Measurements from ENCODE around the gene ADAMTS17. TPM values are rescaled to one million over a fixed set of nuclear protein-coding genes. Genes with fewer than 3 reads are reported as not detected.

Gene ADAMTS17
- polyA plus RNA-seq, 3 donors, result 0.11 to 2.6 (median 0.76) TPM

DNA sequence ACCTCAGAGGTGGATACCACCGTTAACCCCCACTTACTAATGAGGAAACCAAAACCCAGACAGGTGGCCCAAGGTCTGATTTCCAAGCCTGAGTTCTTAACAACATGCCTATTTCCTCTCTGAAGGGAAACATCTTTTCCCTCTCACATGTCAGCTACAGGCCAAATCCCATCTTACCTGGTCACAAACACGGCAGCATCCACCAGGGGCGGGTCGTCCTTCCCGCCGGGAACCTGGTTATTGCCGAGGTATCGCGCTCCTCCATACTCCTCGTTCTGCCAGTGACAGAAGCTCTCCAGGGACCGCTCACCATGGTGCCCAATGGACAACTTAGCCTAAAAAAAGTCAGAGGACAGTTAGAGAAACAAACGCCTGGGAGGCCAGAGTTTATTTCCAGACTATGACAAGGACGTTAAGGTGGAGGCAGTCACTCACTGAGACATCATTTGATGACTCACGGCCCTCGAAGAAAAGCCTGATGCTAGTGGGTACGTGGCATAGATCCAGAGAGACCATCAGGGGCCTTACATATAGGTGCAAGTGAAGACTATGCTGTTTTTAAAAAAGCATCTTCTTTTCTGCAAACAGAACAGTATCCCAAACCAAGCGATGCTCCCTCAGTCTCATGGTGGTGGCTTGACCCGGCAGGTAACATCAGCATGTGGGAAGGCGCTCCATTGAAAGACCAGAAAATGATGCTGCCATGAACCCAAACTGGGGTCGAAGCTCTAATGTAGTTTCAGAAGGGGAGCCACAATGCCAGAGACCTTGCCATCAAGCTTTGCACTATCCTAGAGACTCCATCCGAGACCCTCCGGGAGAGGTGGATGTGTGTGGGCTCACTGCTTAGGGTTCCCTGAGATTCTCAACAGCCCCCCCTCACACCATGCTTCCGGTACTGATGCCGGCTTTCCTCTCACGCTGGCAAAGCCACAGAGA is 80.2 kb downstream of the ADAMTS17 start:
- no peak overlapping the region for H3K27ac ChIP-seq (ENCODE audit: low read depth, low read length)
- WGBS, 3 donors, result 83 to 89% (median 89%) methylated on average over 25 of the region's 25 CpGs

DNA sequence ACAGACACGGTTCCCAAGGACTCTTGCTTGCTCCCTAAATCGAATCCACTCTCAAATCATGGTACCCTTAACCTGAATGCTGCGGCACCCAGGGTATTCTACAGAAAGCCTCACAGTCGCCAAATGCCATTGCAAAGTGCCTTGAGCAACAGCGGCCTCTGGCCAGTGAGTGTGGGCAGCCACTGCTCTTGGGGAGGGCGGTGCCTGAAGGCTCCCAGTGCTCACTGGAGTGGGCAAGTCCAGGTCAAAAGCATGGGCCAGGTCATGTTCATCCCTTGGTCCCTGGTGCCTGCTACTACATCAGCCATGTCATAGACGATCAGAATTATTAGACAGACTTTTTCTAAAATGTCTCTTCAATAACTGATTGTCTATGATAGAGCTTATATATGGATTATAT is 82.5 kb downstream of the ADAMTS17 start:
- 81 to 93% (median 85%) methylated on average over 7 of the region's 7 CpGs for WGBS, 3 donors
- H3K27ac ChIP-seq (ENCODE audit: low read depth, low read length), result no peak overlapping the region

DNA sequence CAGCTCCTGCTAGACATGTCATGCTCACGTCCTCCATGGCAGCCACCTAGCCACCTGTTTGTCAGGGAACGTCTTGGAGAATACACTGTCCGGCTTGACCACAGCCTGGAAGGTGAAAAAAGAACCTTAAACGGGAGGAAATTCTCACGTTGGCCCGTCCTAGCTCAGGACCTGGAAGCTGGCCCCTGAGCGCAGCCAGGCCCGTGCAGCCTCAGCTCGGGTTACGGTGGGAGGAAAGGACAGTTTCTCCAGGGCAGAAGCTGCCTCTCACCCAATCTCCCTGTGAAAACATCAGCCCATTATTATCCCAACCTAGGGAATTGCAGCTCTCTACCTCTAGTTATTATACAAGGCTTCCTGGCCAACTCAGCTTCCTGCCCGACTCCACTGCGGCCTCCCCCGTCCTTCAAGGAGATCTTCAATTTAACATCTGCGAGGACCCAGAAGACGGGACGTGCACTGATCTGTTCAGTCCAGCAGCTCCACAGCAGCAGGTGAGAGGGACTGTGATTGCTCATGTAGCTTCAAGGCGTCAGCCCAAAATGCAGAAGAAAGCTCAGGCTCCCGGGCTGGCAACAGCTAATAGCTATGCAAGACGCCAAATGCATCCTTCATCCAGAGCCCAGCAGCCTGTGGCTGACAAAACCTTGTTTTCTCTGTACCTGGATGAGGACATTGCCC is 84.7 kb downstream of the ADAMTS17 start:
- WGBS, 3 donors, result 85 to 90% (median 86%) methylated on average over 19 of the region's 19 CpGs
- no peak overlapping the region for H3K27ac ChIP-seq (ENCODE audit: low read depth, low read length)

DNA sequence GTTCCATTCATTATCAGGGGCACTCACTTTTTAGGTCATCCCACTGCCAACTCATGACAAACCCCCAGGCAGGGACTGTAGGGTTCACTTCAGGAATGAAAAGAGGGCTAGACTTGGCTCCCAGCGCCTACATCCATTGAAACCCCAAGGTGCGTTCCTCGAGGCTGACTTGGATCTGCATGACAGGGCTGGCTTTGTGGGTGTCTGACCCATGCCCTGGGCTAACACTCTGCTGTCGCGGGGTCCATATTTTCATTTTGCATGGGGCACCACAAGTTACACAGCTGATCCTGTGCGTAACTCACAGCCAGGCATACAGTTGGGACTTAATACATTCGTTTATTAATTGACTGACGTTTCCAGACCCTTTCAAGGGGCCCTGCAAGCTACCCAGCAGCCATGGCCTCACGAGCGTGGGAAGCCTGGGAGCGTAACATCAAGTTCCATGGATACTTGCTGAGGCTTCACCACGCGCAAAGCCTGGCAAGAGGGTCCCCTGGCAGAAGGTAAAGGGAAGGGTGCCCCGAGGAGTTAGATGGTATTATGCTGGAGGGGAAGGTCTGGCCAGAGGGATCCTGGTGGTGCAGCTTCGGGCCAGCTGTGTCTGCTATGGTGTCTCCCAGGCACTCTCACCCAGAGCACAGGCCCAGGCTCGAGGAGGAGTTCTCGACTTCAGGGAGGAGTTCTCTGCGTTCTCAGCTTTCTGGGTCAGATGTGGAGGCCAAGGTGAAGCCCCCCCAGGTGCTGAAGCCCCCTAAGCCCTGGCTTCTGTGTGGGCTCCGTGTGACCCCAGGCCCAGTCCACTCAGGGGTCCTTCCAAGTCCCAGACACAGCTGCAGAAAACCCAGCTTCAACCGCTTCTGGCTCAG is 85.4 kb downstream of the ADAMTS17 start:
- no peak overlapping the region for H3K27ac ChIP-seq (ENCODE audit: low read depth, low read length)
- 90 to 94% (median 94%) methylated on average over 20 of the region's 20 CpGs for WGBS, 3 donors

DNA sequence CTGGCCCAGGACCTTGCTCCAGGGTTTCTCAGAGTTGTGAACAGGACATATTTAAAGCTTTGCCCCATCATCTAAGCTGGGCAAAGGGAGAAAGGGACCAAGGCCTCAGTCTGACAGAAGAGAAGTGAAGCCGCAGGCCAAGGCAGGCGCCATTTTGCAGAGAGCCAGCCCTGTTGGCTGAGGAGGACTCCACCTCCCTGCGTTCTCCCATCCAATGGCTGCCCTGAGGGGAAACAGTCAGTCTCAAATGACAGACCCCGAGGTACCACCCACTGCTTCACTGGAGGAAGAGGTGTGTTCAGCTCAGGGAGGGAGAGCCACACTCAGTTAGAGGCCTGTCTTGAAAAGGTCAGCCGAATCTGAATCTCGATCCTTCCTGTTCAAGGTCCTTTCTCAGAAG is 86.1 kb downstream of the ADAMTS17 start:
- 86 to 94% (median 94%) methylated on average over 6 of the region's 6 CpGs for WGBS, 3 donors
- no peak overlapping the region for H3K27ac ChIP-seq (ENCODE audit: low read depth, low read length)

DNA sequence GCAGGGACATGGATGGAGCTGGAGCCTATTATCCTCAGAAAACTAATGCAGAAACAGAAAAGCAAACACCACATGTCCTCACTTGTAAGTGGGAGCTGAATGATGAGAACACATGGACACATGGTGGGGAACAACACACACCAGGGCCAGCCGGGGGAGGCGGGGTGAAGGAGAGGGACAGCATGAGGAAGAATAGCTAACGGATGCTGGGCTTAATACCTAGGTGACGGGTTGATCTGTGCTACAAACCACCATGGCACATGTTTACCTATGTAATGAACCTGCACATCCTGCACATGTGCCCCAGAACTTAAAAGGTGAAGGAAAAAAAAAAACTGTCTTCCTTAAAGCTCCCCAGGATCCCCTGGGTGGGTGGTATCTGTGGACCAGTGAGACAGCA is 87.1 kb downstream of the ADAMTS17 start:
- no peak overlapping the region for H3K27ac ChIP-seq (ENCODE audit: low read depth, low read length)
- 75 to 93% (median 82%) methylated on average over 4 of the region's 4 CpGs for WGBS, 3 donors

DNA sequence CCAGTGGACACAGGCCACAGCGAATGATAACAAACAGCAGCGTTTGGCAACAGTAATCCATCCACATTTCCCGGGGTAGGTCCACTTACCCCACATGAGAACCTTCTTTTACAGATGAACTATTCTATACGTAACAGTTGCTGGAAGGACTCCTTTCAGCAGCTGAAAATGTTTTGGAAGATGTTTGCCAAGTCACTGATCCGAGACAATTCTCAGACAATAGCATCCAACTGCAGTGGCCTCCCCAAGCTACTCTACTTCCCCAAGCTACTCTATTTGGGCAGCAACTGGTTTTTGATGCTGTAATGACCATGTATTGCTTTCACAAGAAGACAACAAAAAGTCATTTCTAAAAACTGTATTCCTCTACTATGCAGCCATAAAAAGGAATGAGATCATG is 87.5 kb downstream of the ADAMTS17 start:
- H3K27ac ChIP-seq (ENCODE audit: low read depth, low read length), result no peak overlapping the region
- 61 to 88% (median 80%) methylated on average over 5 of the region's 5 CpGs for WGBS, 3 donors

DNA sequence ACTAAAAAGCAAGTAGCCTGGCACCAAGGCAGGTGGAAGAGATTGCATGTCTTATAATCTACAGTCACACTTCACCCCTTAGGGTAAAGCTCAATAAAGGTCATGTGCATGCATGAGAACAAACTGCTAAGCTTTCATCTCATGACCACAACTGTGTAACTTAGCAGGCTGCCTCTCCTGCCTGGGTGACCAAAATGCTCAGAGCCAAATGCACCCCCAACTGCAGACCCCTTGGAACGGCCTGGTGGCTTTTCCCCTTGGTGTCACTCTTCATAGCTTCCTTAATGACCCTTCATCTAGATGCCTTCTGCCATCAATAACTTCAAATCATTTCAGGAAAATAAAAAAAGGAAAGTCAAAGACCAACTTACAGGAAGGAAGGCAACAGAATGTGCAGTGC is 88.1 kb downstream of the ADAMTS17 start:
- 61 to 75% (median 67%) methylated on average over 1 of the region's 1 CpG for WGBS, 3 donors
- H3K27ac ChIP-seq (ENCODE audit: low read depth, low read length), result no peak overlapping the region

DNA sequence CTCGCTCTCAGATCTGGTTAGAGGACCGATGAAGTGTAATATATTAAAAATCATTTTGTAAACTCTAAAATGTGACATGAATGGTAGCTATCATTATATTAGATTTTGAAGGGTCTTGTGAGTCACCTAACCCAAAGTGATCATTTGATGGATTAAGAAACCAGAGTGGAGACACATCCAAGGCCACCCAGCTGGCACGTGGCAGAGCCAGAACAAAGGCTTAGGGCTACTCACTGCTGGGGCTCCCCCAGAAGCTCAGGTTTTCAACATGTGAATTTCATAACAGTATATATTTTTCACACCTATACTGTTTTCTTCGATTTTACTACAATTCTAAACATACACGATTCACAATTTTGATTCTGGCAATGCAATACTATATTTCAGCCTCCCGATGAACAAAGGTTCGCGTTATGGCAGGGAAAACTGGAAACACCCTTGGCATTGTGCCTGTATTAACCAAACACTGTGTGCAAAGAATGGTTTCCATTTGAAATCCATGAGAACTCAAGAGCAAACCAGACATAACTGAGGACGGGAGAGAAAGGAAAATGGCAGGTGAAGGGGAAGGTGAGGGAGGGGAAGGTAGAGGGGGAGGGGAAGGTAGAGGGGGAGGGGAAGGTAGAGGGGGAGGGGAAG is 88.9 kb downstream of the ADAMTS17 start:
- no peak overlapping the region for H3K27ac ChIP-seq (ENCODE audit: low read depth, low read length)
- WGBS, 3 donors, result 65 to 84% (median 74%) methylated on average over 9 of the region's 9 CpGs

DNA sequence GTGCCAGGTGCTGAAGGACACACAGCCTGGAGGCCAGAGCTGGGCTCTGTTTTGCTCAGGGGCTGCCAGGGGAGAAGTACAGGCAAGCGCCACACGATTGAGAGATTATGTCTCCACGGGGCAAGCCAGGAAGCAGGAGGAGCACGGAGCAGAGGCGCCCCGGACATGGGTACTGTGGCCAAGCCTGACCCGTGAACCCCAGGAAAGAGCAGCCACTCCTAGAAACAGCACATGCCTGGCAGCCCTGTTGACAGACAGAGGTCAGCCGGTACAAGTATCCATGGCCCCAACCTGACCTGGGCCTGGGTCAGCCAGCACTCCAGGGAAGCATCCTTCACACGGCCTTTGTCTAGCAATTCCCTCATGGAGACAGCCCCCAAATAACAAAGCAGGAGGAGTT is 89.4 kb downstream of the ADAMTS17 start:
- H3K27ac ChIP-seq (ENCODE audit: low read depth, low read length), result no peak overlapping the region
- WGBS, 3 donors, result 65 to 90% (median 90%) methylated on average over 9 of the region's 9 CpGs

DNA sequence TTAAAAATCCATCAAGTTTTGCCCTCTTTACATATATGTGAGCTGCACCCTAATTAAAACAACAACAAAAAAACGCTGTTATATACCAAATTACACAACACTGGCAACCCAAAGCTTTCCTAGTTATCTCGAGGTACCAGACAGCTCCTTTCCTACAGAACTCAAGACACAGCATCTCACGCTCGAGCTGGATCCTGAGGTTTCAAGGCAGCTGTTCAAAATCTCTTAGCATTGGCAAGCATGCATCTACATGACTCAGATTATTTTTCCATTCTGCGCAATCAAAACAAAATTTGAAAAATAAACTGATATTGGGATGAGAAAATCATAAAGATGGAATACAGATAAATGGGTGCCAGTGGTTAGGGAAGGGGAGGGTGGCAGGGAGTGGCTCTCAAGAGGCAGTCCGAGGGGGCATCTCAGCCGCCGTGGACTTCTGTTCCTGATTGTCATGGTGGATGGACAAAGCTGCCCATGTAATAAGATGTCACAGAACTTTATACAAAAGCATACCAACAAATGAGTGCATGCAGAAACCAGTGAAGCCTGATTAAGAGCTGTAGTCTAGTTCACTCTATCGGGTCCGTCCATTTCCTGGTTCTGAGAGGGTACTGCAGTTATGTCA is 91.5 kb downstream of the ADAMTS17 start:
- H3K27ac ChIP-seq (ENCODE audit: low read depth, low read length), result no peak overlapping the region
- WGBS, 3 donors, result 69 to 73% (median 73%) methylated on average over 10 of the region's 10 CpGs

DNA sequence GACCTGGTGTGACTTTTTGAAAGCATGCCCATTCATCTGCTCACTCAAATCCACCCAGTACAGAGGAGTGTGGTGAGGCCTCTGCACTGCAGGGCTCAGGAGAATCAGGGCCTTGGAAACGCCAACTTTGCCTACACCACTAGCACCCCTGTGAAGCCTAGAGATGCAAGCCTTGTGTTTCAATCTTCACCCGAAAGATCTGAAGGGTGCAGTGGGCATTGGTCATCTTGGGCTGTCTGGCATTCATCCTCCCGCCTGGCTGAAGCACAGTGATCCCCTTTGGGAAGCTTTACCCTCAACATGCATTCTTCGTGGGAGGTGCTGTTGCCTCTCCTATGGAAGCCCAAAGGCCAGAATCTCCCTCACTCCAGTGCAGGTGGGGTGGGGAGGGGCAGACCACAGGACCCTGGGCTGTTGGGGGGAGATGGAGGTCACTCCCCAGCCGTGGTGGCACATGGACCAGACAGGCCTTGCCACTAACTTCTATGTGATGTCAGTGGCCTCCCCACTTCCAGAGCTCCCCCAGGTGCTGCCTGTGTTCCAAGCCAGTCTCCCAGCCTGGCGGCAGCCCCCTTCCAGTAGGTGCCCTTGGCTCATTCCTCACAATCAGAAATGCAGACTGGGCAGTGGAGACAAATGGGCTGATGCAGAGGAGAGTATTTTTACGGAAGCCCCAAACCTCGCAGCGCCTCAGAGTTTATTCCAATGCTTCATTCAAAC is 92.5 kb downstream of the ADAMTS17 start:
- 90 to 96% (median 94%) methylated on average over 9 of the region's 9 CpGs for WGBS, 3 donors
- no peak overlapping the region for H3K27ac ChIP-seq (ENCODE audit: low read depth, low read length)

DNA sequence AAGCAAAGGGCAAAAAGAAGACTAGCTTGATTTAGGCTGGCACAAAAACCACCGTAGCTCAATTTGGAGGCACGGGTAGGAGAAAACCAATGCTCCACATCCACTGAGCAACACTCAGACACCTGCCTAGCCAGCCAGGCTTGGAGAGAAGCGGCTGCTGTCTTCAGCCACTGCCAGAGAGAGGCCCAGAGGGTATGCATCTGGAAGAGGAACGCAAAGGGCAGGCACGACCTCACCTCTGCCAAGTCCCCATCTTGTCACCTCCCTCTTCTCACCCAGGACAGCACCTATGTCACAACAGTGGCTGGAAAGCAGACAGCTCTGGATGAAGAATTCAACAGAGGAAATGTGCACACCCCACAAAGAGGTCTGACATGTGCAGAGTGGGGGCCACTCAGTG is 93.5 kb downstream of the ADAMTS17 start:
- WGBS, 3 donors, result 91 to 98% (median 93%) methylated on average over 5 of the region's 5 CpGs
- no peak overlapping the region for H3K27ac ChIP-seq (ENCODE audit: low read depth, low read length)

DNA sequence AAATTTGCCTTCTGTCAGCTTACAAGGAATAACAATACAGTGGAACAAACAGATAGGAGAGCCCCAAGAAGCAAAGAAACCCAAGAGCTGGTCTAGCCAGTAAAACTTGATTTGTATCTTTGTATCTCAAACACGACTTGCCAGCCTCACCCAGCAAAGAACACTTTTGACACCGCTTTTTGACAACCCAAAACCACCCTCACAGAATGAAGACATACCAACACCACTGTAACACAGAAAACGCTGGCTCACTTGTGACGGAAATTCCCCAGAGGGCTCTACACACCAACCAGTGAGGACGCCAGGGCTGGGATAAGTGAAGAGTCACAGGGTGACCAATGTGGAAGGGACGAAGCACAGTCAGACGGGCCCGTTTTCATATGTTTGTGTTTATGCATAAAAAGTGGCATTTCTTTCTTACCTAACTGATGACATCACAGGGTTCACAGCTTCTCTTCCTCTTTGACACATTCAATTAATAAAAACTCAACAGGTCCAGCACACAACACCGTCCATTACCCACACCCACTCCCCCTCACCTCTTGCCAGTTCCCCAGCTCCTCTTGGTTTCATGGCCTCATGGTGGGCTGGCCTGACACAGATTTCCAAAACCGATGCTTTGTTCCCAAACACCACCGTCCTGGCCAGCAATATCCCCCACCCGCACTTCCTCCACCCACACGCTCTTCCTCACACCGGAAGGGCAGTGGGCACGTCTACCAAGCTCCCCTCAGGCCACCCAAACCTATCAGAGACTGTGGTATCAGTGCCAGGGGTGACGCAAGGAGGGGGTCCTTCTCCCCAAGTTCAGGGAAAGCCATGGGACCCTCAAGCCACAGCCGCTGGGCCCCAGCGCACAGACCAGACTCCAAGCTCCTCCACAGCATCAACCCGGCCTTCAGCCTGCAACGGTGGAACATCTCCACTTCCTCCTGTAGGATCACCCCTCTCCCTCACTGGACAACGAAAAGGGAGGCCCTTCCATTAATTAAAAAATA is 94.2 kb downstream of the ADAMTS17 start:
- no peak overlapping the region for H3K27ac ChIP-seq (ENCODE audit: low read depth, low read length)
- 84 to 90% (median 85%) methylated on average over 21 of the region's 21 CpGs for WGBS, 3 donors

DNA sequence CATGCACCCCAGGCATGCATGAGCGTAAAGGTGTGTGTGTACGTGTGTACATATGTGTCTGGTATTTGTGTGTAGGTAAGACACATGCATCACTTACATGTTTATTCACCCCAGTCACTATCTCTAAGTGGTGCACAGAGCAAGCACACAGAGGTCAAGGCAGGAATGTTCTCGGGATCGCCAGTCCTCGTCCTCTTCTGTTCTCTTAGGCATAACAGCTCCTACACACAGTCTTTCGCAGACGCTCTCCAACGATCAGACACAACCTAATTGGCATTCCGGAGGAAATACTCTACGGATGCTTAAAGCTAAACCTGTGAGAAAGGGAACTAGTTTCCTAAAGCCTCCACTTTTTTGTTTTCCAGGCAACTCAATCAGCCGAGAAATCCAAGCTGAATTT is 95.9 kb downstream of the ADAMTS17 start:
- 80 to 88% (median 84%) methylated on average over 11 of the region's 11 CpGs for WGBS, 3 donors
- H3K27ac ChIP-seq (ENCODE audit: low read depth, low read length), result no peak overlapping the region

DNA sequence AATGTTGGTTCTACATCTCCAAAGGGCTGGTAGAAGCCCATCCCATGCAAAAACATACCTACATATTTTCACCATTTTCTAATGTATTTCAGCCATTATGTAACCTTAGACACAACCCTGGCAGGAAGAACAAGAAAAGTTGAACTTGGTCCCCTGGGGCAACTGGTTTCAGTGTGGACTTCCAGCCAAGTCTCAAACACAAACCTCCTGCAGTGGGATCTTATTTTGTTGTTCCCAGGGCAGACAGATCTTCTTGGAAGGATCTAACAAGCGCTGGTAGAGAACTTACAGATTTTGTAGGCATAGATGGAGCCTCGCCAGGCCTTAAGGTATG is 96.3 kb downstream of the ADAMTS17 start:
- H3K27ac ChIP-seq (ENCODE audit: low read depth, low read length), result no peak overlapping the region
- 76 to 80% (median 79%) methylated on average over 2 of the region's 2 CpGs for WGBS, 3 donors
